Measurements from ENCODE around the gene PRKACB.

The PRKACB gene

DNA sequence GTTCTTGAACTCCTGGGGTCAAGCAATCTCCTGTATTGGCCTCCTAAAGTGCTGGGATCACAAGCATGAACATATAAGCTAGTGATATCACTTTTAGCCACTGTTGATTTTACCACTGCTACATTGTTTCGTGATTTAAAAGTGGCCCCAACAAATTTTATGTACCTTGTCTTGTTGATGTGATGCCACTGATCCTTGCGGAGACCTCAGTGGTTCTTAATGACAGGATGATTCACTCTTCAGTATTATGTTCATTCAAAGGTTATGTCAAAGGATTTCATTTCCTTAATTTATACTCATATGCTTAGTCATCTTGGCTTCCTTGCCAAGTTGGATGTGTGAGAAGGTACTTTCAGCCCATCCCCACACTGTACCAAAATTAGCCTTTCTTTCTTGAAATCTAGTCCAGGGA lies 12.1 kb downstream of the PRKACB start:
- no peak for DNase-seq (ENCODE audit: low read depth)

DNA sequence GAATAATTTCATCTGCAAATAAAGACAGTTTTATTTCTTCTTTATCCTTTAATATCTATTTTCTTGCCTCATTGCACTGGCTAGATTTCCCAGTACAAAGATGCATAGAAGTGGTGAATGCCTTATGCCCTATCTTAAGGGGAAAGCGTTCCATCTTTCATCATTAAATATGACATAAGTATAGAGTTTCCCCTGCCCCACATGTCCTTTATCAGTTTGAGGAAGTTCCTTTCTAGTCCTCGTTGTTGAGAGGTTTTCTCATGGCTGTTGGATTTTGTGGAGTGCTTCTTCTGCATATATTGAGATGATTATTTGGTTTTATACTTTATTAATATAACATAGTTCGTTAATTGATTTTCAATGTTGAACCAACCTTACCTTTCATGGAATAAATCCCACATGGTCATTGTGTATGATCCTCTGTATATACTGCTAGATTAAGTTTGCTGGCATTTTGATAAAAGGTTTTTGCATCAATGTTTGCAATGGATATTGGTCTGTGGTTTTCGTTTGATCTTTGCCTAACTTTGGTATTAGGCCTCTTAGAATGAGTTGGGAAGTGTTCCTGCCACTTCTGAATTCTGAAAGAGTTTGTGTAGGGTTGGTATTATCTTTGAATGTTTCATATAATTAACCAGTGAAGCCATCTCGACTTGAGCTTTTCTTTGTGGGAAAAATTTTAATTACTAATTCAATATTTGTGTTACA lies 15.6 kb downstream of the PRKACB start:
- DNase-seq (ENCODE audit: low read depth) = no peak

DNA sequence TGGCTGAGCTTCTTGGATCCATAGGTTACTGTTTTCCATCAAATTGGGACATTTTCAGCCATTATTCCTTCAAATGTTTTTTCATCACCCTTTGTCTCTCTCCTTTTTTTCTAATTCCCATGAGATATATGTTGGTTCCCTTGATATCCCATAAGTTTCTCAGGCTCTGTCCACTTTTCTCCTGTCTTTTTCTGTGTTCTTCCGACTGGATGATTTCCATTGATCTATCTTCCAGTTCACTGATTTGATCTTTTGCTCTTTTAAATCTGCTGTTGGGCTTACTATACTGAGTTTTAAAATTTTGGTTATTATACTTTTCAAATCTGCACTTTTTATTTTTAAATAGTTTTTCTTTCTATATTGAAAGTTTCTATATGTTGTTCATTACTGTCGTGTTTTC lies 18.2 kb downstream of the PRKACB start:
- DNase-seq (ENCODE audit: low read depth) = no peak

DNA sequence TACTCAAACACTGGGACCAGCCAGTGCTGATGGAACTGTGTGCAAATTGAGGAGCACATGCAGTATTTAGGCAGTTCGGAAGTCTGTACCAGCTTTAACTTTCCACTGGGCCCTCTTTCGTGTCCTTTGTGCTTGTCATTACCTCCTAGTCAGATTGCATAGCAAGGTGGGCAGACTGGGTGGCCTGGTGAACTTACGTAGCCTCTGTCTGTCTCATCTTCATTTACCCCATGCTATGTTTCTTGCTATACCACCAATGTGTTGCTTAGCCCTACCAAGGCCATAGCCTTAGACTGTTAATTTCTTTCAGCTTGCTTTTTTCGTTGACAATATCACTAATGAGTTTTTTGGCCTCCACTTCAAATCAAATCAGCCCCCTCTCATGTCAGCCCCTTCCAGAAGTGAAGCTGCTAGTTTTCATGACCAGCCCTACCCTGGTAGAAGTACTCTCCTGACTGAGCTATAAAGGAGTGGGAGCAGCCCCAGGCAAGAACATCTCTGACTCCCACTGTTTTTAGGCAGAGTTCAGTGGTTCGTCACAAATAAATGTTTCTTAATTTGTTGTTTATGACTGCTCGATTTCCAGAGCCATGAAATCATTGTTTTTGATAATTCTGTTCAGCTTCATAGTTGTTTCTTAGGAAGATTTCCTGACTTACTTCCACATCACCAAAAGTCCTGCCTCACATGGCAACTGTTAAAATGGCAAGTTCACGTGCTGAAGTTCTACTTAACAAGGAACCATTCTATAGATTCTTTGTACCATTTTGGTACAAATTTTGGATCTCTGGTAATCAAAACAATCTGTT lies 19.3 kb downstream of the PRKACB start:
- no peak for DNase-seq (ENCODE audit: low read depth)

DNA sequence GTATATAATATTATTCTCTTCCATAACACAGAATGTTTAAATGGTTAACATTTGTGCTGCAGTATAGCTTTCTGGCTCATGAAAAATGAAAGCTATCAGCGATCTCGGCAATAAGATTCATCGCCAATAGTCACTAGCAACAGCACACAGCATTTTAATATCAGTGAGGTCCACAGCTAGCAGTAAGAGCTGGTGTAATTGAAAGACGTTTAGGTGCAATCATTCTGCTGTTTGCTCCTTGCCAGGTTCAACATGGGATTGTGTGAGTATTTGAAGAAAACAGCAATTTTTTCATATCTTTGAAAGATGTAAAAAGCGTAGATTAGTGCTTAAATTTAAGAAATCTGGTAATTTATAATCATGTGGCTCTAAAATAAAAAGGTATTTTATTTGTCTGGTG lies 20.1 kb downstream of the PRKACB start:
- no peak for DNase-seq (ENCODE audit: low read depth)

DNA sequence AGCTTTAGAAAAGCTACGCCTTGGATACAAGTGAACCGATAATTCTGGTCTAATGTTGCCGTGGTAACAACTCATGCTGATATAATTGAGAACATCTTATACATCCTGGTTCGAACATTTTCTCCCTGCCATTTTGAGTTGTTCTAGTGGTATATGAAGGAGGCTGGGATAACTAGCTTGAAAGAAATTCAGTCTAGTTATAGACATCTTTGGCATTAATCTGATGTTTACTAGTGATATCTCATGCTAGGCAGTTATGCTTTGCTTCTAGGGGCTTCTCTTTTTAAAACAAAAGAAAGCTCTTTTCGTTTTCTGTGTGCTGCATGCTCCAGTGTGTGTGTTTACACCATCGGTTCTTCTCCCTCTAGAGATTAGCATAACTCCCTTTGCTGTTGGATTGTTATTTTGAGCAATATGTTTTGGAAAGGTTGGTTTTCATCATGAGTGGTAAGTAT lies 20.5 kb downstream of the PRKACB start:
- DNase-seq (ENCODE audit: low read depth) = no peak

DNA sequence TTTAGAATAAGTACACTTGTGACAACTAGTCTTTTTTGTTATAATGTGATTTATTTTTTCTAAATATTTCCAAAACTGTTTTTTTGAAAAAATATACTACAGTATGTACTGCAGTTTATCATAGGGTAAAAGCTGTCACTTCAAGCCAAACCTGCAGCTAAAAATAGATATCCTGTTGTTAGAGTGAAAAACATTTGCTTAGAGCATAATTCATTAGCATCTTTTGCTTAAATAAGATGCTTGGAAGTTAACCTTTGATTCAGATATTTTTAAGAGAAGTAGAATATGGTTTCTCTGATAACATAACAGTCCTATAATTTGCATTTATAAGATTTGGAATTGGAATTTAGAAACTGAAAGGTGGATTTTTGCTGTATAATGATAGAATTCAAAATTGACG lies 21.5 kb downstream of the PRKACB start:
- DNase-seq (ENCODE audit: low read depth) = no peak

DNA sequence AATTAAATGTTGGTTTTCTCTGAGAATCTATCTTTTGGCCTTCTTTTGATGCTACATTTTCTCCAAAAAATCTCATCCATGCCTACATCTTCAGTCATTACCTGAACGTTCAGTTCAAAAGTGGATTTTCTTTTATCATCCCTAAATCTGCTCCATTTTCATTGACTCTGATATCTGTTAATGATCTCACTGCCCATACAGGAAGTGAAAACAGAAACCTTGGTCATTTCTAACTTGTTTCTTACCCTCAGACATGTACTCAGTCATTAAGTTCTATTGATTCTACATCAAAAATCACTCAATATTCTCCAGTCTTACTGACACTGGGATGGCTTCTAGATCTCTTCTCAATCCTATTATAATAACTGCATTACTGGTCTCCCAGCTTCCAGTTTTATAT lies 22.7 kb downstream of the PRKACB start:
- no peak for DNase-seq (ENCODE audit: low read depth)

DNA sequence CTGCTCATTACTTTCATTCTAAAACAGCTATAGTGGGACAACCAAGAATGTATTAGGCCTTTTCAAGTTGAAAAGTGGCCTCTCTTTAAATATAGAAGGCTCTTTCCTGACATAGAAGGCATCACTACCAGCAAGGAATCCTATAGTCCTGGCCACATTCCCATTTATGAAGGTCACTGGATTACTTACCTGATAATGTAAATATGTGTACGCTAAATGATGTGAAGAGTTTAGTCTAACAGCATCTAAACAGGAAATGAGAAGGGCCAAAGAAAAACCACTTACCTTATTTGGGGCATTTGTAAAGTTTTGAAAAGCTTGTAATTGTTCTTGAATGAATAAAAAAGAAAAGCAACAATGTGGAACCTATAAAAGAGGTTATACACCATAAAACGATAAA lies 24.7 kb downstream of the PRKACB start:
- no peak for DNase-seq (ENCODE audit: low read depth)

DNA sequence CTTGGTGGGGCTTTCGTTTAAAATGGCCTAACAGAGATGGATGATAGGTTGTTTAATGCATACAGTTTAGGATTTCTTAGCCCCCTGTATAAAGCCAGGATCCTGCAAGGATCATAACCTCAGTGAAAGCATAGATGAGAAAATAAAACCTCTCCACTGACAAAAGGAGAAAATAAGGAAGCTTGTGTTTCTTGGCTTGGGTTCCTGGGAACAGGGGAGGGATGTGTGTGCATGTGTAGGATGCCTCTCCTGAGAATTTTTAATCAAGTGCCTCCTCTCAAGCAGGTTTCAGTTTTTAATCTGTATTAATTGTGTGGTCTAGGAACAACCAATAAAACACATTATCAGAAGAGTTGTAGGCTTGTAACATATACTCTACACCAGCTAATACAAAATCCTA lies 26.1 kb downstream of the PRKACB start:
- DNase-seq (ENCODE audit: low read depth) = no peak

DNA sequence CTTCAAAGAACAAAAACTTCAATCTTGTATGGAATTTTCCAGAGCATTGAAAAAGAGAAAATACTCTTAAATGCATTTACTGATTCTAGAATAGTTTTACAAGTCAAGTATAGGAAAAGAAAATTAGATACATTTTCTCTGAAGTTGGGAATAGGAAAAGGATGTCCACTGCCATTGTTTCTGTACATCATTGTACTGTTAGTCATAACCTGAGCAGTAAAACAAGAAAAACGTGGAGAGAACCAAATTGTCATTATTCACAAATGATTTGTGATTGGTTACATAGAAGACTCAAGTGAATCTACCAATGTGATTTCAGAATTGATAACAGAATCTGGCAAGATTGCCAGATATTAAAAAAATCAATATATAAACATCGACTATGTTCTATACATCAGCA lies 27.4 kb downstream of the PRKACB start:
- DNase-seq (ENCODE audit: low read depth) = no peak

DNA sequence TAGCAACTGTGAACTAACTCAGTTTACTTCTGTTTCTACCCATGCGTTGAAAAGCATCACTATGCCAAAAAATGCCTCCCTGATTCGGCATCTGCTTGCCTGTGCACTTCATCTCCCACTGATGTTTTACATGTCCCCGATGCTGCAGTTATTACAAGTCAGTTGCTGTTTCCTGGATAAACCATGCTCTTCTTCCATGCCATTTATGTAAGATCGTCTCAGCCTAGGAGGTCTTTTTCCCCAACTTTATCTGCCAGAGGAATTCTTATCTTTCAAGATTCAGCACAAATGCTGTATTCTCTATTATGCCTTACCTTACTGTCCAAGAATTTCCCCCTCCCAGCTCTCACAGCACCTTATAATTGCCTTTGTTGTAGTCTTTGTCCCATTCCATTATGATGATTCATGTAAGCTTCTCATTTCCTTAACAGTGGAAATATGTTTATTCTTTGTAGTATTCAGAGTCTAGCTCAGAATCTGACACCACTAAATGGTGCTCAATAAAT lies 30.0 kb downstream of the PRKACB start:
- no peak for DNase-seq (ENCODE audit: low read depth)

DNA sequence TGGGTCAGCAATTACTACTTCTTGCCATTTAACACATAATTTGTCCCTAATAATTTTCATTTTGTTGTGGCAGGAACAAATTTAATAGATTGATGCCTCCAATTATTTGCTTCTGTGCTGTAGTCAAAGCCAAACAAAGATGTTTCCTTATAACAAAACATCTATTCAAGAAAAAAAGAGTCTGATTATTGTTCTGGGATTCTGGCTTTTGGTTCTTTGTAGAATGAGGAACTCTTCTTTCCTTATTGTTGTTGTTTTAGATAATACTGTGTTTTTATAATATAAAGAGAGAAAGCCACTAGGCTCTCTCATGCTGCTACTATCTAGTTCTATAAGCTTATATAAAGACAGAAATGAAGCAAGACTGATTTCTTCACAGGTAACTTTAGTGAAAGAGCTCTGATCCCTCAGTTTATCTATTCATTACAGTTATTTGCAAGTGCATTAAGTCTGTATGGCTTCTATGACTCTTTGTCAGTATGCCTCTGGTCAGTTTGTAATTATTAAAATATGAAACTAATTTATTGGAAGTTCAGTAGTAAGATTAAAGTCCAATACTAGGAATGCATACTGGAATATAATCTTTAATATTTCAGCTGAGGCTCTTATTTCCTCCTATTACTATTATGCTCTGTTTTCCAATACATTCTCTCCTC lies 37.4 kb downstream of the PRKACB start:
- DNase-seq (ENCODE audit: low read depth) = no peak

DNA sequence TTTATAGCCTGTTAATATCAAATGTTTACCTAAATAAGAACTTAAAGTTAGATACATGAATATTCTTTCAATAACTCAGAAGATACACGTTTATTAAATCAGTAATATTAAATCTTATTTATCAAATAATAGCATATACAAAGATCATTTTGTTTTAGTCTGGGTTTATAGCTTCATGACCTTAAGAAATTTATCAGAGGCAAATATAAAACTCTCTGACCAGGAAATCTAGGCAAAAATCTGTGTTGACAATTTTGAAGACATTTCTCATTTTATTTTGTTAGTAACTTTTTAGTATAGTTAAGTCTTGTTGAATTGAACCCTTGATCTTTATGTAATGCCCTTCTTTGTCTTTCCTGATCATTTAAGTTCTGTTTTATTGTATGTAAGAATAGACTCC lies 46.4 kb downstream of the PRKACB start:
- no peak for DNase-seq (ENCODE audit: low read depth)

DNA sequence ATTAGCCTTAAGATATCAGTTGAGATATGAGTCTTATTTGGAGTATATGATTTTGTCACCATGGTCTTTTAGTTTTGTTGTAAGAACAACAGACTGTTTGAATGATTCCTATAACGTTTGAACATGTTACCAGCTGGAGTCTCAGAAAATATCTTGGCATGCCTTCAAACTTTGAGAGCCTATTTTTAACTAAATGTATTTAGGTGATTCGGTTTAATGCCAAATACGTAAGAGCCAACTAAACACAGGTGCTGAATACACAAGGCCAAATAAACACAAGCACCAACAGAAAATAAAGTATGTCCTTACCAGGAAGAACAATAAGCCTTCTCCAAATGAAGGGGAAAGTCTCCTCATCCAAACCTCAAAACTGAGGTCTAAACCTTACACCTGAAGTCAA lies 48.6 kb downstream of the PRKACB start:
- no peak for DNase-seq (ENCODE audit: low read depth)

DNA sequence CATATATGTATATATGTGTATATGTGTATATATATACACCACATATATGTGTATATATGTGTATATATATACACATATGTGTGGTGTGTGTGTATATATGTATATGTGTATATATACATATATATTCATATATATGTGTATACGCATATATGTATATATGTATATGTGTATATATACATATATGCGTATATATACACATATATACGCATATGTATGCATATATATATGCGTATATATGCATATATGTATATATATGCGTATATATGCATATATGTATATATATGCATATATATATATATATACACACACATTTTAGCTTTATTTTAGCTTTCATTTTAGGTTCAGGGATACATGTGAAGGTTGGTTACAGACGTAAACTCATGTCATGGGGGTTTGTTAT lies 54.8 kb downstream of the PRKACB start:
- DNase-seq (ENCODE audit: low read depth) = no peak

DNA sequence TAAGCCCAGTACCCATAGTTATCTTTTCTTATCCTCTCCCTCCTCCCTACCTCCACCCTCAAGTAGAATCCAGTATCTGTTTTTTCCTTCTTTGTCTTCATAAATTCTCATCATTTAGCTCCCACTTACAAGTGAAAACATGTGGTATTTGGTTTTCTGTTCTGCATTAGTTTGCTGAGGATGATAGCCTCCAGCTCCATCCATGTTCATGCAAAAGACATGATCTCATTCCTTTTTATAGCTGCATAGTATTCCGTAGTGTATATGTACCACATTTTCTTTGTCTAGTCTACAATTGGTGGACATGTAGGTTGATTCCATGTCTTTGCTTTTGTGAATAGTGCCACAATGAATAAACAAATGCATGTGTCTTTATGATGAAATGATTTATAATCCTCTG lies 55.2 kb downstream of the PRKACB start:
- DNase-seq (ENCODE audit: low read depth) = no peak

DNA sequence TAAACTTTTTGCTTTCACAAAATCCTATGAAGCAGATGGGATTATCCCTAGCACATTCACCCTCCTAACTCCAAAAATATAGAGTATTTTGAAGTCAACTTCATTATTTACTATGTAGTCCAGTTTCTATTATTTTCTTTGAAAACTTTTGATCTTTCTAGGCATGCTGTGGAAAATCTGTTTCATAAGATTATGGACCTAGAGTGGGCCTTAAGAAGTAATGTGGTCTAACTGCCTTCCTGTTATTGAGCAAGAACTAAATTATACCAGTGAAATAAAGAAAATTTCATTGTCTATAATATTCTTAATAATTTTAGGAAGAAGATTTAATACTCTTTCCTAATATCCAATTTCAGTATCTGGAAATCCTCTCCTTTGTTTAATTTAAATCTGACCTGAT lies 58.1 kb downstream of the PRKACB start:
- no peak for DNase-seq (ENCODE audit: low read depth)

DNA sequence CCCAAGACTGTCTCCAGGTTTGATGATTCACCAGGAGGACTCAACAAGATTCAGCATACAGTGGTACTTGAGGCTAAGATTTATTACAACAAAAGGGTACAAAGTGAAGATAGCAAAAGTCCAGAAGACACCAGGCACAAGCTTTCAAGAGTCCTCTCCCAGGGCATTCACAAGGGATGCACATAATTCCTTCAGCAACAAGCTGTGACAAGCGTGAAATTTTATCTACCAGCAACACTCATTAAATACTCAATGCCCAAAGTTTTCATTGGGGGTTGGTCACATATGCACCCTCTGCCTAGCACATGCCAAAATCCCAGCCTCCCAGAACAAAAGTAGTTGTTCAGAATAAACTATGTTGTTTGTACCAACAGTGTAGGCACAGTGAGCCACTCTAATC lies 62.3 kb downstream of the PRKACB start:
- DNase-seq (ENCODE audit: low read depth) = no peak

DNA sequence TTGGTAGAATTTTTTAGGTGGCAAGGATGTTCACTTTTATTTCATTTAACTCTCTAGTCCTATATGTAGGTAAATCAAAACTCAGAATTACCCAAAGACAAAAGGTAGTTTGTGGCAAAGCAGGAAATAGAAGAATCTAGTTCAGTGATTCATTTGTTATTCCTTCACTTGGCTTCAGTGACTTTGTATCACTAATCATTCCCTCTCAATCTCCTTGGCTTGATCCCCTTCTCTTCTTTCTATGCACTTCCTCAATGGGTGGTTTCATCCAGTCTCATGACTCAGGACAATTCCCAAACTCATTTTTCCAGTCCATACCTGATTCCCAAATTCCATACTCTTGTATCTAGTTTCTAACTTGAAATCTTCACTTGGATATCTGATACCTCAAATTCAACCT lies 64.9 kb downstream of the PRKACB start:
- no peak for DNase-seq (ENCODE audit: low read depth)

DNA sequence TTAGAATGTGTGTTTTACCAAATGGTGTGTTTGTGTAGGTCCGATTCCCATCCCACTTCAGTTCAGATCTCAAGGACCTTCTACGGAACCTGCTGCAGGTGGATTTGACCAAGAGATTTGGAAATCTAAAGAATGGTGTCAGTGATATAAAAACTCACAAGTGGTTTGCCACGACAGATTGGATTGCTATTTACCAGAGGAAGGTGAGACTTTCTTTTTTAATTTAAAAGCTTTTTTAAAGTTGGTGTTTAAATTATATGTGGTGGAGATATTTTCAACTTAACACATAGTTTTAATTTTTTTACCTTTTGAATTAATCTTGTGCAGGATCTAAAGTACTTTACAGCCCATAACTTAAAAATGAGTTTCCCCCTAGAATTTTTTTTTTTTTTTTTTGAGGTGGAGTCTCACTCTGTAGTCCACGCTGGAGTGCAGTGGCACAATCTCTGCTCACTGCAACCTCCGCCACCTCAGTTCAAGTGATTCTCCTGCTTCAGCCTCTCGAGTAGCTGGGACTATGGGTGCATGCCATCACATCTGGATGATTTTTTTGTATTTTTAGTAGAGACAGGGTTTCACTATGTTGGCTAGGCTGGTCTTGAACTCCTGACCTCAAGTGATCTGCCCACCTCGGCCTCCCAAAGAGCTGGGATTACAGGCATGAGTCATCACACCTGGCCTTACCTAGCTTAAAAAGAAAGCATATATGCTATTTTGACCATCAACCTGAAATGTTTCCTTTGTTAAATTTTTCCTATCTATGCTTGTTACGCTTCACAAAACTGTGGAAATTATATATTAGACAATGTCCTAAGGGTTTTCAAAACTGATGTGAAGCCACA lies 70.3 kb downstream of the PRKACB start:
- no peak for DNase-seq (ENCODE audit: low read depth)

DNA sequence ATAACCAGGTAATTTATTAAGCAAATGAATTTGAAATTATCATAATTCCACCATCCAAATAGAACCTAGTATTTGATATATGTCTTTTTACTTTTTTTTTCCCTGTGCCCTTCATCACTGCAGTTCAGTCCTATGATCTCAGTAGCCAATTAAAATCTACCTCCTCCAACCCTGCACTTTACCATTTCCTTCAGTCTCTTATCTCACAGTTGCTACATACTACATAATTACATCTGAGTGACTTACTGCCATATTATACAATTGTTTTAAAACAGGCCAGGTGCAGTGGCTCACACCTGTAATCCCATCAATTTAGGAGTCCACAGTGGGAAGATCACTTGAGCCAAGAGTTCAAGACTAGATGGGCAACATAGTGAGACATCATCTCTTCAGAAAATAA lies 73.2 kb downstream of the PRKACB start:
- no peak for DNase-seq (ENCODE audit: low read depth)

Measured in stimulated activated CD8-positive, alpha-beta memory T cell treated with anti-CD3 and anti-CD28 coated beads, Interleukin-4, amount 100 ng/mL, for 24 hours (primary cell).